A673 (cell line): ENCODE results near the gene PTTG1IP. TPM values are rescaled to one million over a fixed set of nuclear protein-coding genes. Genes with fewer than 3 reads are reported as not detected.

Experiments
- BruUV-seq: library from RNA; stranded (reverse); fragments of 400-500 nt; replicated peaks from 2 replicates; lab custom pipeline; 2021; lab: Mats Ljungman, UMichigan
- CTCF ChIA-PET: fragments of 300-600 bp; sonication (Branson Sonifier 250); formaldehyde crosslinking; loops from one replicate; lab custom pipeline; 2022; ENCODE audit warnings: antibody characterized with exemption; lab: Charles Lee
- POLR2A ChIA-PET: fragments of 300-600 bp; sonication (Branson Sonifier 250); formaldehyde crosslinking; loops from one replicate; lab custom pipeline; 2022; ENCODE audit warnings: antibody characterized with exemption; ENCODE audit not compliant: low non-redundant PET; lab: Charles Lee
- DNase-seq: peaks from one replicate; pipeline ENCODE4 v3.0.0-alpha.2; 2015; ENCODE audit warnings: low spot score
- H3K27ac ChIP-seq: fragments of 200-600 bp; sonication (generic); 2 replicates; pipeline ENCODE4 v1.5.1; 2016; ENCODE audit warnings: mixed run types, low read depth, mild to moderate bottlenecking, mixed read lengths, antibody characterized with exemption, low read length; ENCODE audit not compliant: poor library complexity, severe bottlenecking
- H3K27me3 ChIP-seq: fragments of 200-600 bp; sonication (generic); replicated peaks from 2 replicates; pipeline ENCODE4 v1.6.1; 2017; ENCODE audit warnings: mixed run types, low read depth, mild to moderate bottlenecking, mixed read lengths, antibody characterized with exemption, low read length; ENCODE audit not compliant: insufficient read depth, poor library complexity
- H3K36me3 ChIP-seq: fragments of 200-600 bp; sonication (generic); 2 replicates; pipeline ENCODE4 v1.6.1; 2016; ENCODE audit warnings: mixed run types, mild to moderate bottlenecking, mixed read lengths, antibody characterized with exemption, low read length; ENCODE audit not compliant: insufficient read depth, poor library complexity, severe bottlenecking
- H3K4me1 ChIP-seq: fragments of 200-600 bp; sonication (generic); 2 replicates; pipeline ENCODE4 v1.6.1; 2017; ENCODE audit warnings: mixed run types, mild to moderate bottlenecking, mixed read lengths, antibody characterized with exemption, low read length; ENCODE audit not compliant: insufficient read depth, poor library complexity, severe bottlenecking
- H3K4me3 ChIP-seq: fragments of 200-600 bp; sonication (generic); 2 replicates; pipeline ENCODE4 v1.5.1; 2016; ENCODE audit warnings: low read depth, mixed run types, mild to moderate bottlenecking, mixed read lengths, low read length; ENCODE audit not compliant: poor library complexity, severe bottlenecking
- H3K9me3 ChIP-seq: fragments of 200-600 bp; sonication (generic); 2 replicates; pipeline ENCODE4 v1.6.1; 2016; ENCODE audit warnings: mixed run types, low read depth, mild to moderate bottlenecking, mixed read lengths, antibody characterized with exemption, low read length; ENCODE audit not compliant: poor library complexity, severe bottlenecking
- CTCF ChIP-seq: fragments of 300-800, 200-600 bp; sonication (generic); conservative IDR thresholded peaks from 2 replicates; pipeline ENCODE4 v1.5.1; 2017; ENCODE audit warnings: low read depth, mild to moderate bottlenecking, antibody characterized with exemption, low read length, moderate library complexity, mixed read lengths
- EZH2 ChIP-seq: fragments of 200-600 bp; sonication (generic); IDR thresholded peaks from 2 replicates; pipeline ENCODE4 v1.6.1; 2017; ENCODE audit warnings: borderline replicate concordance, low read depth, mild to moderate bottlenecking, mixed read lengths, antibody characterized with exemption, low read length; ENCODE audit not compliant: poor library complexity, severe bottlenecking
- intact Hi-C: fragments of 100-400 bp; cut with micrococcal nuclease; formaldehyde crosslinking; loops from one replicate; pipeline ENCODE4 v1.10.0; 2022; ENCODE audit not compliant: unreplicated experiment
- total RNA-seq: library from RNA; stranded (reverse); gene quantifications from 2 replicates; pipeline ENCODE4 v1.2.3, GENCODE V29; 2021

The PTTG1IP gene
- total RNA-seq, 1 experiment from 2014 or later, result 216 TPM

DNA sequence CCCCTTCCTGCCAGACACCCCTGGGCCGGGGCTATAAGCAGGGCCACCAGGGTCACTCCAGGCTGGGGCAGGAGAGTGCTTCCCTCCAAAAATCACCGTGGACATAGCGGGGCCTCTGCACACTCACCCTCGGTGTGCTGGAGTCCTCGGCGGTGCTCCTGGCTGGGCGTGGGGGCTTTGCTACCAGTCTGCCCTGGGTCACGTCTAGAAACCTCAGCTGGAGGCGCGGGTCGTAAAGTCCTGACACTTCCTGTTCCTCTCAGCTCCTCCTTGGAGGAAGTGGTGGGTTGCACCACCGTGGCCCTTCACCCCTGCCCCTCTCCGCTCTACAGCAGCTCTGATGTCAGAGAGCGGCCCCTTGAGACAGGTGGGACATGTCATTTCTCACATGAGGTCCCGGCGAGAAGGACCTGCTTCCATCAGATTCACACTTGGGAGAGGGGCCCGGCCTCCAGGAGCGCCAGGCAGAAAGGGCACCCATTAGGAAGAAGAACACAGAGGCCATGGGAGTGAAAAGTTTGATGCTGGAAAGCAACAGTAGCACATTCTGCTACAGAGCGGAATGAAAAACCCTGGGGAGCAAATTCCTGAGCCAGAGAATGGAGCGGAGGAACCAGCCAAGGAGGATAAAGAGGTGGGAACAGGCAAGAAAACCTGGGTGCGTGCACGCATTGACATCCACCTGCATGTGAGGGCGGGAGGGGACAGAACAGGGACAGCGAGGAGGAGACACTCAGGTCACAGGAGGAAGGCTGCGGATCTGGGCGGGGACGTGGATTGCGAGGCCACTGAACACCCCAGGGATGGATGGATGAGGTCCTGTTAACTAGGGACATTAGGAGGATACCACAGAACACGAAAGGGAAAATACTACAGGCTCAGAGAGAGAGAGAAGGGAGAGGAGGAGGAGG lies 47.5 kb upstream of the PTTG1IP start, which contains the start of gene ITGB2:
Gene ITGB2, minus strand, starts transcription at position 206 of the 911 bp plus-strand sequence. CDS start 10,117 bp downstream, outside the sequence.
- no peaks in the 10 kb centered on the region for H3K9me3 ChIP-seq
- ChIA-PET POLR2A (no interaction called here), CTCF (no interaction called here)
- peak; percentile 17 for DNase-seq
- peaks cover 61% of the 10 kb centered on the region for H3K4me1 ChIP-seq
- H3K36me3 ChIP-seq, result no peaks in the 10 kb centered on the region
- no TSS peak for BruUV-seq
- TF ChIP-seq CTCF (no peak), EZH2 (no peak)
- H3K4me3 ChIP-seq, result no peak within 1 kb of the TSS
- peak within 1 kb of the TSS; percentile 100 for H3K27ac ChIP-seq
- intact Hi-C loops, result no loop called here
- H3K27me3 ChIP-seq, result no peaks in the 10 kb centered on the region

DNA sequence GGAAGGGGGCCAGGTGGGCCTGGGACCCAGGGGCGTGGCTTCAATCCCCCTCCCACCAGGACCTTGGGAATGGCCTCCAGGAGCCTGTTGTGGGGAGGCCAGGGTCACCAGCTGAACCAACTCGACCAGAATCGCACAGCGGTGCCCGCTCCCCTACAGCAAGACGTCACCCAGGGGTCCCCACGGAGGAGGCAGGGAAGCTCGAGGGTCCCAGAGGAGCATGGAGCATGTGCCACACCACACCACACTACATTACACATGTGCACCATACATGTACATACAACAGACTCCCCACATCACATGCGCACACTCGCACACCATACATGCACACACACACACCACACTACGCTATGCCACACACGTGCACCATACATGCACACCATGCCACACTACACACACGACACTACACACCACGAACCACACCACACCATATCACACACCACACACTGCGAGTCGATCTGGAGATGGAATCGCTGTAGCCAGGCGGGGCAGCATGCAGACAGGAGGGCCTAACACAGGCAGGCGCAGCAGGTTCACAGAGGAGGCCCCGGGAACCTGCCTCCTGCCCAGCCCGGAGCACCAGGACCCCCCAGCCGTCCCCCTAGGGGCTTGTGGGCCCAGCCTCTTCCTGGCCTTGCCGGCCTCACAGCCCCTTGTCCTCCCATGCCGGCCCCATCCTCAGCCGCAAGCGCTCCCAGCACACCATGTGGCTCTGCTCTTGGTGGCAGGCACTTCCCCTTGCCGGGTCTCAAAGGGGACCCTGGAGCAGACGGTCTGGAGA lies 46.6 kb upstream of the PTTG1IP start:
- Histone ChIP-seq H3K4me1 (peaks cover 61% of the 10 kb centered on the region), H3K4me3 (no peak overlapping the region), H3K9me3 (no peaks in the 10 kb centered on the region), H3K27me3 (no peaks in the 10 kb centered on the region), H3K27ac (peak overlapping the region; percentile 76), H3K36me3 (no peaks in the 10 kb centered on the region)
- intact Hi-C loops, result no loop called here
- POLR2A ChIA-PET, result no interaction called here
- TF ChIP-seq EZH2, result no peak
- BruUV-seq, result no TSS peak
- CTCF ChIA-PET, result no interaction called here
- no peak for DNase-seq

GRCh38 chr21:44919111-44919912 lies 45.8 kb upstream of the PTTG1IP start:
- H3K9me3 ChIP-seq, result no peaks in the 10 kb centered on the region
- no peaks in the 10 kb centered on the region for H3K36me3 ChIP-seq
- peak overlapping the region; percentile 76 for H3K27ac ChIP-seq
- BruUV-seq, result no TSS peak
- ChIA-PET POLR2A (interaction anchor here (0.6 kb wide), 1 partner anchor 128 kb away, joined by 3 read pairs; no protein-coding TSS in a partner anchor), CTCF (no interaction called here)
- intact Hi-C loops, result no loop called here
- DNase-seq, result no peak
- H3K4me3 ChIP-seq, result no peak overlapping the region
- peaks cover 55% of the 10 kb centered on the region for H3K4me1 ChIP-seq
- TF ChIP-seq EZH2, result no peak
- no peak for TF ChIP-seq CTCF
- H3K27me3 ChIP-seq, result no peaks in the 10 kb centered on the region
